ENCODE data around the gene FBRSL1.
A peak's percentile ranks its signal among the peaks of the same experiment; 100 is the strongest.
"Not testable (repeated sequence)": the region's sequence is repeated elsewhere in the genome, so short reads cannot be mapped to it uniquely, and the experiment has no call there.

FBRSL1 gene

GRCh38 chr12:132489602-132490266 lies at the start of gene FBRSL1:
Gene FBRSL1, plus strand, starts transcription at chr12:132490151.
- peak; percentile 90 to 93 for DNase-seq

- not testable (repeated sequence) for DNase-seq
Observed at GRCh38 chr12:132440420-132440819, 49.5 kb upstream of the FBRSL1 start.

GRCh38 chr12:132441871-132442863 lies 47.8 kb upstream of the FBRSL1 start:
- no peak for DNase-seq

GRCh38 chr12:132443091-132443490 lies 46.9 kb upstream of the FBRSL1 start:
- no peak for DNase-seq

GRCh38 chr12:132444283-132444682 lies 45.7 kb upstream of the FBRSL1 start:
- peak in 1 of 2 experiments; percentile 47 for DNase-seq

GRCh38 chr12:132444957-132445883 lies 44.7 kb upstream of the FBRSL1 start:
- DNase-seq = peak; percentile 88 to 89

GRCh38 chr12:132445884-132446632 lies 43.9 kb upstream of the FBRSL1 start:
- peak; percentile 74 to 77 for DNase-seq

- no peak for DNase-seq
Observed at GRCh38 chr12:132446633-132447326, 43.2 kb upstream of the FBRSL1 start.

GRCh38 chr12:132447327-132447720 lies 42.6 kb upstream of the FBRSL1 start:
- no peak for DNase-seq

GRCh38 chr12:132447731-132448462 lies 42.1 kb upstream of the FBRSL1 start:
- no peak for DNase-seq

GRCh38 chr12:132448463-132448820 lies 41.5 kb upstream of the FBRSL1 start:
- DNase-seq = no peak

GRCh38 chr12:132449565-132450417 lies 40.2 kb upstream of the FBRSL1 start:
- no peak for DNase-seq

- no peak for DNase-seq
Observed at GRCh38 chr12:132450418-132451171, 39.4 kb upstream of the FBRSL1 start.

- no peak for DNase-seq
Observed at GRCh38 chr12:132451172-132451835, 38.6 kb upstream of the FBRSL1 start.

- no peak for DNase-seq
Observed at GRCh38 chr12:132451836-132452195, 38.1 kb upstream of the FBRSL1 start.

- no peak for DNase-seq
Observed at GRCh38 chr12:132452596-132453350, 37.2 kb upstream of the FBRSL1 start.

GRCh38 chr12:132453361-132454192 lies 36.4 kb upstream of the FBRSL1 start:
- no peak for DNase-seq
